IPS-15b (cell line): ENCODE results near the gene LYRM2.
"Not testable (repeated sequence)": the region's sequence is repeated elsewhere in the genome, so short reads cannot be mapped to it uniquely, and the experiment has no call there.

Experiments
- H3K27me3 ChIP-seq: one replicate; pipeline ENCODE4 v1.6.1; 2013; ENCODE audit warnings: low read length; ENCODE audit not compliant: control insufficient read depth, insufficient read depth
- H3K36me3 ChIP-seq: one replicate; pipeline ENCODE4 v1.6.1; 2013; ENCODE audit warnings: low read length; ENCODE audit not compliant: control insufficient read depth, insufficient read depth
- H3K4me1 ChIP-seq: one replicate; pipeline ENCODE4 v1.6.1; 2013; ENCODE audit warnings: mild to moderate bottlenecking, low read length; ENCODE audit not compliant: control insufficient read depth, insufficient read depth
- H3K4me3 ChIP-seq: one replicate; pipeline ENCODE4 v1.5.1; 2013; ENCODE audit warnings: low read depth, low read length
- H3K9ac ChIP-seq: one replicate; pipeline ENCODE4 v1.6.1; 2013; ENCODE audit warnings: low read depth, mild to moderate bottlenecking, low read length
- H3K9me3 ChIP-seq: one replicate; pipeline ENCODE4 v1.6.1; 2013; ENCODE audit warnings: mild to moderate bottlenecking, low read length; ENCODE audit not compliant: control insufficient read depth, insufficient read depth

LYRM2 gene

DNA sequence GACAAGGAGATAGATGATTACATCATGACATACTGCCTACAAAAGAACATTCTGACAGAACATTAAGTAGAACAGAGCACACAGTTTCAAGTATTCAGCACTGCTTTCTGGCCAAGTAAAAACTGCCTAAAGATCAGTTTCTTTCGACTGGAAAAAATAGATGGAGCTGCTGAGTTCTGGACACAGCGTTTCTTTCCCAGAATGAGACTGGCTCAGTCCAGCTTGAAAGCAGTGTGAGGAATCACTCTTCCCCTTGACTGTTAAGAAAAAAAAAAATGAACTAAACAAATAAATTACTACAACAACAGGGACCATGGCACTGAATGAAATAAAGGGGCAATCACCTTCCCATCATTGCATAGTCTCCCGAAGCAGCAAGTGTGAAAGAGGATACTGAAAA is 4.4 kb upstream of the LYRM2 start:
- Histone ChIP-seq H3K4me1 (no peaks in the 10 kb centered on the region), H3K9me3 (no peaks in the 10 kb centered on the region), H3K4me3 (no peak overlapping the region), H3K27me3 (no peaks in the 10 kb centered on the region), H3K9ac (no peak overlapping the region), H3K36me3 (peaks cover 33% of the 10 kb centered on the region)

DNA sequence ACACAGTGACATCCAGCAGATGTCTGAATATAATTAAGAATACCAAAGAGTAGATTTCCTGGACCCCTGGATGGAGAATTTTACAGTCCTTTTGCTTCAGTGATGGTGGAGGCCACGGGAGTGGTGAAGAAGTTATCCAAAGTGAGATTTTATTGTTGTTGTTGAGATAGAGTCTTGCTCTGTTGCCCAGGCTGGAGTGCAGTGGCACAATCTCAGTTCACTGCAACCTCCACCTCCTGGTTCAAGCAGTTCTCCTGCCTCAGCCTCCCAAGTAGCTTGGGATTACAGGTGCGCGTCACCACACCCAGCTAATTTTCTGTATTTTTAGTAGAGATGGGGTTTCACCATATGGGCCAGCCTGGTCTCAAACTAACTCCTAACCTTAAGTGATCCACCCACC is 3.0 kb upstream of the LYRM2 start:
- not testable (repeated sequence) for H3K4me1 ChIP-seq, H3K27me3 ChIP-seq, H3K4me3 ChIP-seq, H3K9me3 ChIP-seq, H3K9ac ChIP-seq
- peaks cover 24% of the 10 kb centered on the region for H3K36me3 ChIP-seq

DNA sequence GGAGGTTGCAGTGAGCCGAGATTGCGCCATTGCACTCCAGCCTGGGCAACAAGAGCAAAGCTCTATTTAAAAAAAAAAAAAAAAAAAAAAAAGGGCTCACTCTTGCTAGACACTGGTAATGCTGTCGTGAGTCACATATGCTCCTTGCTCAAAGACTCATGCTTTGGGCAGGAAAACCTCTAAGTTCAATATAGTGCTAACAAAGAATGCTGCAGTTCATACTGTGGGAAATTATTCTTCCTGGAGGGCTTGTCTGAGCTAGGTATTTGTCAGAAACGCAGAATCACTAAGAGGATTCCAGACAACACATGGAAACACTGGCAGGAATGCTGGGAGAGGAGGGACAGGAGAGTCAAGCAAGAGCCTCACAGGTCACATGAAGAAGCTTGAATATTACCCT is 2.3 kb upstream of the LYRM2 start:
- Histone ChIP-seq H3K9me3 (no peaks in the 10 kb centered on the region), H3K4me1 (no peaks in the 10 kb centered on the region), H3K9ac (no peak overlapping the region), H3K36me3 (peaks cover 17% of the 10 kb centered on the region), H3K27me3 (no peaks in the 10 kb centered on the region), H3K4me3 (no peak overlapping the region)

DNA sequence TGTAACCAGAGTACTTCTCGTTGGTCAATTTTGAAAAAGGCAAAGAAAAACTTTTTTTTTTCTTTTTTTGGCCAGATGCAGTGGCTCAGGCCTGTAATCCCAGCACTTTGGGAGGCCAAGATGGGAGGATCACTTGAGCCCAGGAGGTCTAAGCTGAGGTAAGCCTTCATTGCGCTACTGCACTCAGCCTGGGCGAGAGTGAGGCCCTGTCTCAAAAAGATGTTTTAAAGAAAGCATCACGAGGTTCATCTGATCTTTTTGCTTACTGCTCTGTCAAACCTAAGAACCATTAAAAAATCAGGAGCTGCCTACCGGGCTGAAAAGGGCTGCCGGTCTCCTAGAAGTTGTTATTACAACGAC is 607 bp downstream of the LYRM2 start:
- H3K4me1 ChIP-seq, result no peaks in the 10 kb centered on the region
- no peaks in the 10 kb centered on the region for H3K9me3 ChIP-seq
- H3K27me3 ChIP-seq, result no peaks in the 10 kb centered on the region
- H3K9ac ChIP-seq, result peak overlapping the region; percentile 80
- H3K36me3 ChIP-seq, result peaks cover 6% of the 10 kb centered on the region
- H3K4me3 ChIP-seq, result peak overlapping the region; percentile 92

DNA sequence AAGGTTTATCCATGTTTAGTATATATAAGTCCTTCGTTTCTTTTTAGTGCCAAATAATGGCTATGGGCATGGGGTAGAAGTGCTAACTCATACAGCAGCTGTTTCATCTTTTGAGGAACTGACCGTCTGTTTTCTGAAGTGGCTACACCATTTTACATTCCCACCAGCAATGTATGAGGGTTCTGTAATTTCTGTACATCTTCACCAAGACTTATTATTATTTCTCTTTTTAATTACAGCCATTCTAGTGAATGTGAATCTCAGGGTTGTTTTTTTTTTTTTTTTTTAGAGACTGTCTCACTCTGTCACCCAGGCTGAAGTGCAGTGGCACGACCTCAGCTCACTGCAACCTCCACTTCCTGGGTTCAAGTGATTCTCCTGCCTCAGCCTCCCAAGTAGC is 2.1 kb downstream of the LYRM2 start:
- not testable (repeated sequence) for H3K4me1 ChIP-seq, H3K27me3 ChIP-seq, H3K36me3 ChIP-seq, H3K9ac ChIP-seq, H3K9me3 ChIP-seq, H3K4me3 ChIP-seq

DNA sequence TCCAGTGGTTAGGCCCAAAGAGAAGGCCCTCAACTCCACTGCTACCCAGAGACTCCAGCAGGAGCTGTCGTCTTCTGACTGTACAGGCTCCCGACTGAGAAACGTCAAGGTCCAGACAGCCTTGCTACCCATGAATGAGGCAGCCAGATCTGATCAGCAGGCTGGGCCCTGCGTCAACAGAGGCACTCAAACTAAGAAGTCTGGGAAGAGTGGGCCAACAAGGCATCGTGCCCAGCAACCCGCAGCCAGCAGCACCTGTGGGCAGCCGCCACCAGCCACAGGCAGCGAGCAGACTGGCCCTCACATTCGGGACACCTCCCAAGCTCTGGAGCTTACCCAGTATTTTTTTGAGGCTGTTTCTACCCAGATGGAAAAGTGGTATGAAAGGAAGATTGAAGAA is 8.1 kb downstream of the LYRM2 start:
- H3K9me3 ChIP-seq, result no peaks in the 10 kb centered on the region
- no peak overlapping the region for H3K9ac ChIP-seq
- no peak overlapping the region for H3K4me3 ChIP-seq
- H3K4me1 ChIP-seq, result no peaks in the 10 kb centered on the region
- H3K27me3 ChIP-seq, result no peaks in the 10 kb centered on the region
- no peaks in the 10 kb centered on the region for H3K36me3 ChIP-seq

DNA sequence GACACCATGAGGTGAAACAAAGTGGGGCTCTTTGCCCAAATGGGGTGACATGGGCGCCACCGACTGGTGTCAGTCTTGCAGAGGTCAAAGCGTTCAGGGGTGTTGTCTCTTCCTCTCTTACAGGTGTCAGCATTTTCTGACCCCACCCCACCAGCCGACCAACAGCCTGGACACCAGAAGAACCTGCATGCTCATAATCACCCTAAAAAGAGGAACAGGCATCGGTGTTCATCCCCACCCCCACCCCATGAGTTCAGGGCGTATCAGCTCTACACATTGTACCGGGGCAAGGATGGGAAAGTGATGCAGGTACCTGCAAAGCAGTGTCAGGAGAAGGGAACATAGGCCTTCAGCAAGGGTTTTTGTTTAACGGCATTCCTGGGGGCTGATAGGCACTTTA is 14.8 kb downstream of the LYRM2 start:
- Histone ChIP-seq H3K27me3 (no peaks in the 10 kb centered on the region), H3K36me3 (no peaks in the 10 kb centered on the region), H3K9ac (no peak overlapping the region), H3K9me3 (no peaks in the 10 kb centered on the region), H3K4me1 (no peaks in the 10 kb centered on the region), H3K4me3 (no peak overlapping the region)

DNA sequence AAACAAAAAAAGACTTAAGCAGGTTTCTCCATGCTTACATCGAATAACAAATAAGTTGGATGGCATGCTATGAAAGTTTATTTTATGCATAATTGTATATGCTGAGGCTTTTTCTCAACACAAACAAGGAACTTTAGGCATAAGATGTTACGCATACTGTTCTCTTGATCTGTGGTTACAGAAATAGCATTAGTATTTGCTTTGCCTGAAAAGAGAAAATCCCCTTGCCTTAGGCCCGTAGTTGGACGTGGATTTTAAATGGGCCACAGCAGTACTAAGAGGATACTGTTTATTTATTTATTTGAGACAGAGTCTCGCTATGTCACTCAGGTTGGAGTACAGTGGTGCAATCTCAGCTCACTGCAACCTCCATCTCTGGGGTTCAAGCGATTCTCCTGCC is 19.0 kb downstream of the LYRM2 start:
- H3K27me3 ChIP-seq, result no peaks in the 10 kb centered on the region
- no peak overlapping the region for H3K9ac ChIP-seq
- no peaks in the 10 kb centered on the region for H3K9me3 ChIP-seq
- no peaks in the 10 kb centered on the region for H3K4me1 ChIP-seq
- H3K4me3 ChIP-seq, result no peak overlapping the region
- H3K36me3 ChIP-seq, result no peaks in the 10 kb centered on the region

DNA sequence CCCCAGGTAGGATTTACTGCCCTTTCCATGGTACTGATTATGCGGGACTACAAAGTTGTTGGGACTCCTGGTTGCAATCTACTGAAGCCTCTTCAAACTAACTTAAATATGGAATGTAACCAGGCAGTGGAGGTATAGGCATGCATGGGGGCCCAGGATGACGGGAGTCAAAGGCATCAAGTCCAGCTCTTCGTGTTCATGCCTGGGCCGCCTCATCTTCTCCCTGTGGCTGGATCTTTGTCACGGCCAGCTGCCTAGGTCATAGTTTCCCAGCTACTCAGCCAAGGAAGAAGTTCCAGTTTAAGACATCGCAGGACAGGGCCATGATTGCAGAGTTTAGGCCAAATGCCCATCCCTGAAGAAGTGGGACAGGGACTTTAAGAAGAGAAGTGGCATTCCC is 20.5 kb downstream of the LYRM2 start:
- H3K27me3 ChIP-seq, result no peaks in the 10 kb centered on the region

DNA sequence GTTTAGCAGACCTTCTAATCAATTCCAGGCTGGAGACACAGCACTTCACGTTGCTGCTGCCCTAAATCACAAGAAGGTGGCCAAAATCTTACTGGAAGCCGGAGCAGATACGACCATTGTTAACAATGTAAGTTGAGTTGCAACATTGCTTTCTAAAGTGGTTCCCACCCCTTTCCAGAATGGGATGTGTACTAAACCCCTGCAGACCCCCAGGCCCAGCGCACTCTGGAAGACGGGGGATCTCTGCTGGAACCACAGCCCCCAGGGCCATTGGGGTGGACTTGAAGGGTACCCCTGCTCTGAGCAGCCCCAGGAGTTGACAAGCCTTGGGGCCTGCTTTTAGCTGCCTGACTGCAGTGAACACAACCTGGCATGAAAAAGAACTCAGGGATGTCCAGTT is 22.0 kb downstream of the LYRM2 start:
- Histone ChIP-seq H3K9me3 (no peaks in the 10 kb centered on the region), H3K36me3 (no peaks in the 10 kb centered on the region), H3K4me1 (no peaks in the 10 kb centered on the region), H3K9ac (no peak overlapping the region), H3K27me3 (no peaks in the 10 kb centered on the region), H3K4me3 (no peak overlapping the region)

More for the DNA sequence above, 20.5 kb downstream of the LYRM2 start:
- Histone ChIP-seq H3K9me3 (no peaks in the 10 kb centered on the region), H3K4me3 (no peak overlapping the region), H3K36me3 (no peaks in the 10 kb centered on the region), H3K4me1 (no peaks in the 10 kb centered on the region), H3K9ac (no peak overlapping the region)

DNA sequence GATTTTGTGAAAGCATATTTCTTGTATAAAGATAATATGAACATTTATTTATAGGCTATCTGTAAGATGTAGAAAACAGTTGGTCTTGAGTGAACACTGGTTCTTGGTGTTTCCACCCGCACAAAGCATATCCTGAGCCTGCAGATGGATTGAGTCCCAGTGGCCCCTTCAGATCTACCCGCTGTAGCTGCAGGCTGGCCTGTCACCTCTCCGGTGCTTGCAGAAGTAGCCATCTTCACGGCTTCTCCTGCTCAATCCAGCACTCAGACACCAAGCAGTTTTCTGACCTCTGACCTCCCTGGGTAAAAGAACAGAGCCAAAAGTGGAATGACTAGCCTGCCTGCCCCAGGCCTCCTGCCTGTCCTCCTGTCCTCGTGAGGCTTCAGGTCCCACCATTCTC is 22.7 kb downstream of the LYRM2 start:
- Histone ChIP-seq H3K4me1 (no peaks in the 10 kb centered on the region), H3K4me3 (no peak overlapping the region), H3K27me3 (no peaks in the 10 kb centered on the region), H3K9ac (no peak overlapping the region), H3K9me3 (no peaks in the 10 kb centered on the region), H3K36me3 (no peaks in the 10 kb centered on the region)

DNA sequence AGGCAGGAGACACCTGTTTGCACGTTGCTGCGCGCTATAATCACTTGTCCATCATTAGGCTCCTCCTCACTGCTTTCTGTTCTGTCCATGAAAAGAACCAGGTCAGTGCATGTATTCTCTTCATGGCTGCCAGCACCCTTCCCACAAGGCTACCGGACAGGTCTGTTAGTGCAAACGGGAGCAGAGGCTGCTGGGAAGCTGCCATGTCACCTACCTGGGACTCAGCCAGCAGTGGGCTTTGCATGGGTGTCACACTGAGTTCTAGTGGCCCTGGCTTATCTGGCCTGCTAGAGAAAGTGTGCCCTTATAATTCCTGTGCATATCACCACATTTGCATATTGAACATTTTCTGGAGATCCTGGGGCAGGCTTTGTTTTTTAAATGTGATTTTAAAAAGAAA is 24.8 kb downstream of the LYRM2 start:
- Histone ChIP-seq H3K36me3 (no peaks in the 10 kb centered on the region), H3K9me3 (no peaks in the 10 kb centered on the region), H3K27me3 (no peaks in the 10 kb centered on the region), H3K4me3 (no peak overlapping the region), H3K9ac (no peak overlapping the region), H3K4me1 (no peaks in the 10 kb centered on the region)

DNA sequence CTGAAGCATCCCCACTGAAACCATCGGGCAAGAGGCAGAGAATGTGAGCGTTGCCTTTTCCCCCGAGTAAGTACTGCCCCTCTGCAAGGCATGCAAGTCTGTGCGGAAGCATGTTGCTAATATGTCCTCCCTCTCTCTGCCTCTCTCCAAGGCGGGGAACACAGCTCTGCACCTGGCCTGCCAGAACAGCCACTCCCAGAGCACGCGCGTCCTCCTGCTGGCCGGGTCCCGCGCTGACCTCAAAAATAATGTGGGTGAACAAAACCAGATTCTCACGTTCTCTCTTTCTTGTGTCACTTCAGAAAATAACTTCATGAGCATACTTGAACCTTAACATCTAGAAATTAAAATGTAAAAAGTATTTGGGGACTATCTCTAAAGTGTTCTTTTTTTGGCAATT is 26.4 kb downstream of the LYRM2 start:
- Histone ChIP-seq H3K4me3 (no peak overlapping the region), H3K9me3 (no peaks in the 10 kb centered on the region), H3K36me3 (no peaks in the 10 kb centered on the region), H3K4me1 (no peaks in the 10 kb centered on the region), H3K9ac (no peak overlapping the region), H3K27me3 (no peaks in the 10 kb centered on the region)
